SU-DHL-6 (cell line): Measurements from ENCODE around the gene NDUFS7.

Experiments
- CTCF ChIP-seq: fragments of 200-600 bp; sonication (generic); IDR thresholded peaks from one replicate; pipeline ENCODE4 v1.5.1; 2017; ENCODE audit warnings: antibody characterized with exemption, mild to moderate bottlenecking, low read length, moderate library complexity; ENCODE audit not compliant: insufficient read depth, poor library complexity, severe bottlenecking
- EZH2phosphoT487 ChIP-seq: fragments of 200-600 bp; sonication (generic), shearing (Covaris generic); conservative IDR thresholded peaks from 2 replicates; pipeline ENCODE4 v1.6.1; 2018; ENCODE audit warnings: mild to moderate bottlenecking, antibody characterized with exemption, low read length, moderate library complexity, mixed read lengths

GRCh38 chr19:1412995-1413800, 29.5 kb downstream of the NDUFS7 start:
- TF ChIP-seq CTCF (no peak), EZH2phosphoT487 (no peak)
